GF-D8 (cell line): ENCODE data around the gene LDLRAD4.

Experiments used
- DNase-seq: peaks from one replicate; lab custom pipeline; 2025; lab: John Stamatoyannopoulos, UW

LDLRAD4 gene

GRCh38 chr18:13430663-13431062 is 212.1 kb downstream of the LDLRAD4 start:
- DNase-seq, result no peak

GRCh38 chr18:13431886-13432285 is 213.3 kb downstream of the LDLRAD4 start:
- no peak for DNase-seq

GRCh38 chr18:13433125-13433524 is 214.6 kb downstream of the LDLRAD4 start:
- DNase-seq, result no peak

- DNase-seq, result no peak
These were observed 215.1 kb downstream of the LDLRAD4 start for GRCh38 chr18:13433685-13434084.

- no peak for DNase-seq
These were observed 216.3 kb downstream of the LDLRAD4 start for GRCh38 chr18:13434854-13435253.

GRCh38 chr18:13435586-13436333 is 217.2 kb downstream of the LDLRAD4 start:
- no peak for DNase-seq

GRCh38 chr18:13436576-13436975 is 218.0 kb downstream of the LDLRAD4 start:
- DNase-seq, result no peak

GRCh38 chr18:13437034-13437433 is 218.5 kb downstream of the LDLRAD4 start:
- no peak for DNase-seq

GRCh38 chr18:13437796-13438506 is 219.4 kb downstream of the LDLRAD4 start:
- no peak for DNase-seq

- DNase-seq, result no peak
These were observed 220.0 kb downstream of the LDLRAD4 start for GRCh38 chr18:13438507-13439056.

- no peak for DNase-seq
These were observed 220.9 kb downstream of the LDLRAD4 start for GRCh38 chr18:13439461-13439860.

- no peak for DNase-seq
These were observed 222.0 kb downstream of the LDLRAD4 start for GRCh38 chr18:13440277-13441248.

GRCh38 chr18:13441736-13442135 is 223.2 kb downstream of the LDLRAD4 start:
- no peak for DNase-seq

GRCh38 chr18:13442451-13442850 is 223.9 kb downstream of the LDLRAD4 start:
- no peak for DNase-seq

GRCh38 chr18:13443552-13443951 is 225.0 kb downstream of the LDLRAD4 start:
- DNase-seq, result no peak

- no peak for DNase-seq
These were observed 226.1 kb downstream of the LDLRAD4 start for GRCh38 chr18:13444430-13445240.

- no peak for DNase-seq
These were observed 226.8 kb downstream of the LDLRAD4 start for GRCh38 chr18:13445241-13445897.

- DNase-seq, result no peak
These were observed 227.5 kb downstream of the LDLRAD4 start for GRCh38 chr18:13446024-13446423.

- no peak for DNase-seq
These were observed 228.3 kb downstream of the LDLRAD4 start for GRCh38 chr18:13446610-13447461.
